NT2/D1 (cell line): Measurements from ENCODE around the gene PIK3C3.

ENCODE experiments used
- DNase-seq: peaks from one replicate; pipeline ENCODE4 v3.0.0-alpha.2; 2011; ENCODE audit warnings: low read depth, low spot score
- H3K27me3 ChIP-seq: 2 replicates; pipeline ENCODE4 v1.6.0; 2011; ENCODE audit warnings: mild to moderate bottlenecking; ENCODE audit not compliant: insufficient read length, insufficient read depth
- H3K36me3 ChIP-seq: 2 replicates; pipeline ENCODE4 v1.6.1; 2011; ENCODE audit warnings: mild to moderate bottlenecking, low read length, mixed read lengths; ENCODE audit not compliant: insufficient read depth, insufficient read length
- H3K4me1 ChIP-seq: 2 replicates; pipeline ENCODE4 v1.5.1; 2011; ENCODE audit not compliant: insufficient read depth, insufficient read length
- H3K4me3 ChIP-seq: 2 replicates; pipeline ENCODE4 v1.5.1; 2011; ENCODE audit warnings: low read depth; ENCODE audit not compliant: insufficient read length
- H3K9ac ChIP-seq: 2 replicates; pipeline ENCODE4 v1.6.0; 2011; ENCODE audit warnings: low read depth; ENCODE audit not compliant: insufficient read length
- H3K9me3 ChIP-seq: 2 replicates; pipeline ENCODE4 v1.5.1; 2011; ENCODE audit warnings: mild to moderate bottlenecking, low read length; ENCODE audit not compliant: insufficient read depth
- SUZ12 ChIP-seq: IDR thresholded peaks from 2 replicates; pipeline ENCODE4 v1.6.1; 2011; ENCODE audit not compliant: insufficient read length, insufficient read depth; ENCODE audit errors: extremely low read depth
- YY1 ChIP-seq: IDR thresholded peaks from 2 replicates; pipeline ENCODE4 v1.6.1; 2011; ENCODE audit not compliant: insufficient read length, insufficient read depth
- ZNF274 ChIP-seq: IDR thresholded peaks from 2 replicates; pipeline ENCODE4 v1.6.1; 2011; ENCODE audit warnings: mild to moderate bottlenecking, low read depth, low read length

Gene PIK3C3

DNA sequence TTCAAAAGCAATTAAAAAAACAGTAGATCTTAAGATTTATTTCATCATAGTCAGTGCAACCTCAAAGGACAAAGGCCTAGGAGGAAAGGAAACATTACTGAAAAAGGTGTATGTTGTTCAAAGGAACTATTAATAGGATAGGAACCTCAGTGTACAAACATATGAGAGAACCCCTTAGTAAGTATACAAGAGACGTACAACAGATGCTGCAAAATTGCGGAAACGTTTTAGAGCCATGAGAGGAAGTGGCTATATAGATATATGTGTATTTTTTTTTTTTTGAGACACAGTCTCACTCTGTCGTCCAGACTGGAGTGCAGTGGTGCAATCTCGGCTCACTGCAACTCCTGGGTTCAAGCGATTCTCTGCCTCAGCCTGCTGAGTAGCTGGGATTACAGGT lies 22.2 kb downstream of the PIK3C3 start:
- no peaks in the 10 kb centered on the region for H3K4me1 ChIP-seq
- H3K36me3 ChIP-seq: no peaks in the 10 kb centered on the region
- no peak overlapping the region for H3K9ac ChIP-seq
- TF ChIP-seq SUZ12: no peak
- no peak for TF ChIP-seq YY1
- no peak for TF ChIP-seq ZNF274
- H3K4me3 ChIP-seq: no peak overlapping the region
- H3K9me3 ChIP-seq: no peaks in the 10 kb centered on the region
- DNase-seq: no peak
- no peaks in the 10 kb centered on the region for H3K27me3 ChIP-seq

DNA sequence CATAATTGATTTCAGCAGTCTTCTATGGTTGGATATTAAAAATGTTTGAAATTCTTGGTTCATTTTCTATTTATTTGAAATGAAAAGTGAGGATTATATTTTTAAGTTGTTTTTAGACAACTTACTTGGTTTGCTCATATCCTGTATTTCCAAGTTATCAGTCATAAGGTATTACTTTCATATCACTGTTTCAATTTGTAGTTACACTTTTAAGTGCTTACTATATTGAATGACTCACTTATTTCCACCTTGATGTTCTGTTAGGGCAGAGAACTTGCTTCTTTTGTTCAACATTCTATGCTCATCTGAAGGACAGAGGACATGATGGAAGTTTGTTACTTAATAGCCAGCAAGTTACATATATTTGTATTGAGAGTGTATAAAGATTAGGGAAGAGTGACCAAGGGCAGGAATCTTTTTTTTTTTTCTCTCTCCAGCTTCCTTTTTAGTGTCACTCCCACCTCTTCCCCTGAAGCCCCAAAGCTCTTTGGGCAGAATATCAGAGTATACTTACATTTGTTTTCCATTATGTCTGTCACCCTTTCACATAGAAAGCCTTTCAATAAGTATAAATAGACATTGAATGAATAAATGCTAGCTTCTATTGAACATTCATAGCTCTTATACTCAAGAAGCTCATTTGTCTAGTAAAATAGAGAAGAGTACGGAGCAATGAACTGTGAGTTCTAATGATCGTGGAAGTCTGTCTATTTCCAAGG lies 28.1 kb downstream of the PIK3C3 start:
- no peak for DNase-seq
- peaks cover 11% of the 10 kb centered on the region for H3K36me3 ChIP-seq
- H3K9me3 ChIP-seq: no peaks in the 10 kb centered on the region
- H3K27me3 ChIP-seq: no peaks in the 10 kb centered on the region
- no peaks in the 10 kb centered on the region for H3K4me1 ChIP-seq
- H3K9ac ChIP-seq: no peak overlapping the region
- no peak overlapping the region for H3K4me3 ChIP-seq
- TF ChIP-seq SUZ12 (no peak), YY1 (no peak), ZNF274 (no peak)

DNA sequence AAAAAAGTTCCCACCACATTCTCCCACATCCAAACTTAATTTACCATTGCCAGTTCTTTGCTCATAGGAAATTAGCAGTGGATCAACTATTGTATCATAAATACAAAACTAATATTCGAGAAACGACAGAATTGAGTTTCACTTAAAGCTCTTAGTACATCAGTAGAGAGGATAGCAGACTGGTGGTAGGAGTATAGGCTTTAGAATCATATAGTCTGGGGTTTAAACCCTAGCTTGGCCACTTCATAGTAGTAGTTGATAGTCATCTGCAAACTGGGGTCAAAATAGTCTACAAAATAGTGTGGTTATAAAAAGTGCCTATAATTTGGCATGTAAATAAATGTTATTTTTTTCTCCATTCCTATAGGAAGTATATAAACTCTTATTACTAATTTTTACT lies 30.9 kb downstream of the PIK3C3 start:
- H3K4me3 ChIP-seq: no peak overlapping the region
- H3K27me3 ChIP-seq: no peaks in the 10 kb centered on the region
- TF ChIP-seq YY1 (no peak), SUZ12 (no peak), ZNF274 (no peak)
- H3K4me1 ChIP-seq: no peaks in the 10 kb centered on the region
- DNase-seq: no peak
- no peak overlapping the region for H3K9ac ChIP-seq
- no peaks in the 10 kb centered on the region for H3K9me3 ChIP-seq
- H3K36me3 ChIP-seq: peaks cover 26% of the 10 kb centered on the region

DNA sequence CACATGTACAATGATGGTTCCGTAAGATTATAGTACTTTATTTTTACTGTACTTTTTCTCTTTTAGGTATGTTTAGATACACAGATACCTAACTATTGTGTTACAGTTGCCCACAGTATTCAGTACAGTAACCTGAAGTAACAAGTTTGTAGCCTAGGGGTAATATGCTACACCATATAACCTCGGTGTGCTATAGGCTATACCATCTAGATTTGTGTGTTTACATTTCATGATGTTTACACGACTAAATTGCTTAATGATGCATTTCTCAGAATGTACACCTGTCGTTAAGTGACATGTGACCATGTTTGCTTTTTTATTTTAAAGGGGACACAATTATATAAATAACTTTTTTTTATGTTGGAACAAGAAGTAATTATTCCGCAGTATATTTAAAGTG lies 34.5 kb downstream of the PIK3C3 start:
- H3K27me3 ChIP-seq: no peaks in the 10 kb centered on the region
- DNase-seq: no peak
- peaks cover 40% of the 10 kb centered on the region for H3K36me3 ChIP-seq
- no peaks in the 10 kb centered on the region for H3K9me3 ChIP-seq
- no peaks in the 10 kb centered on the region for H3K4me1 ChIP-seq
- H3K4me3 ChIP-seq: no peak overlapping the region
- H3K9ac ChIP-seq: no peak overlapping the region
- TF ChIP-seq ZNF274: no peak
- no peak for TF ChIP-seq SUZ12
- no peak for TF ChIP-seq YY1

DNA sequence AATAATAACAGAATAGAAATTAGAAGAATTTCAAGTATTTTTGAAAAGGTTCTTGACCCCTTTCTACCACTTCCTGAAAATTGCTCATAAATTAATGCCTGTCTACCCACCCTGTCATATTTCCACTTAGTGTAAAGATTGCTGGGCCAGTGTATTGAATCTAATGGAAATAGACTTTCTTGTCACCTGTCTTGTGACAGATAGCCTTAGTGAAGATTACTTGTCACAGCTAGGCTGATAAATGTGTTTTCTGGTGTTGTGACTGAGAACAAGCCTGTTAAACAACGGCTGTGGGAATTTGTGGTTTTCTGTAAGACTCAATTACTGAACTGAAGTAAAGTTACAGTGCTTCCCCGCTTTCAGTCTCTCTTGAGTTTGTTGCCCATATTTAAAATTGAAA lies 37.0 kb downstream of the PIK3C3 start:
- no peak for DNase-seq
- Histone ChIP-seq H3K36me3 (peaks cover 51% of the 10 kb centered on the region), H3K9ac (no peak overlapping the region), H3K27me3 (no peaks in the 10 kb centered on the region), H3K4me3 (no peak overlapping the region), H3K4me1 (no peaks in the 10 kb centered on the region), H3K9me3 (no peaks in the 10 kb centered on the region)
- TF ChIP-seq SUZ12 (no peak), ZNF274 (no peak), YY1 (no peak)

DNA sequence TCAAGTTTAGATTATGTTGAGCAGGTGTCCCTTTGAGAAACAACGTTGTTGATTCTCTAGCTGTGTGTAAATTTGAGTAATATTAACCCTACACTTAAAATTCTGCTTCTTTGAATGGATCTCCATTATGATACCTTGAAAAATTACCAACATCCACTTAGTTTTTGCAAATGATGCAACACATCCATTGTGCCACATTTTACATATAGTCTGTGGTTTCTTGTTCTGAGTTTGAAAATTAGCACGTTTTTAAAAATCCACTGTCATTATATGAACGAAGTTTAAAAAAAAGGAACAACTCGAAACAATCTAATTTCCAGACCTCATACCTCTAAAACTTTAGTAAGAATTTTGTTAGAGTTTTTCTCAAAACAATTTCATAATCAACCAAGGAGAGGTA lies 37.7 kb downstream of the PIK3C3 start:
- TF ChIP-seq SUZ12: no peak
- no peak for TF ChIP-seq ZNF274
- no peak for TF ChIP-seq YY1
- DNase-seq: no peak
- Histone ChIP-seq H3K27me3 (no peaks in the 10 kb centered on the region), H3K4me3 (no peak overlapping the region), H3K9me3 (no peaks in the 10 kb centered on the region), H3K9ac (no peak overlapping the region), H3K36me3 (peaks cover 50% of the 10 kb centered on the region), H3K4me1 (no peaks in the 10 kb centered on the region)

DNA sequence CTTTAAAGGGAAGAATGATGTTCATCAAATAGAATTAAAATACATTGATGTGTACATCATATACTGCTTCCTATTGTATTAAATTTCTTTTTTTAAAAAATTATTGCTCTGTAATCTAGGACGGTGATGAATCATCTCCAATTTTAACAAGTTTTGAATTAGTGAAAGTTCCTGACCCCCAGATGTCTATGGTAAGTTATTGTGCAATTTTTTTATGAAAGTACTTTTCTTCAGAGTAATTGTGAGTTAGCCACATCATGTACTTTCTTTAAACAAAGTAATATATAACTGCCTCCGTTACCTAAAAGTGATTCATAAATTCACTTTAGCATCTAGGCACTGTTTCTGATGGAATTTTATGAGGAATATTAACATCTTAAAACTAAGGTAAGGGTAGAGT lies 38.1 kb downstream of the PIK3C3 start:
- Histone ChIP-seq H3K27me3 (no peaks in the 10 kb centered on the region), H3K4me1 (no peaks in the 10 kb centered on the region), H3K9ac (no peak overlapping the region), H3K36me3 (peaks cover 50% of the 10 kb centered on the region), H3K4me3 (no peak overlapping the region), H3K9me3 (no peaks in the 10 kb centered on the region)
- no peak for TF ChIP-seq ZNF274
- no peak for TF ChIP-seq YY1
- no peak for TF ChIP-seq SUZ12
- no peak for DNase-seq
